Esophagus muscularis mucosa (tissue), 4 donors: ENCODE measurements around the gene HOXA9. TPM values are rescaled to one million over a fixed set of nuclear protein-coding genes. Genes with fewer than 3 reads are reported as not detected.

Source experiments
- DNase-seq: peaks from one replicate; pipeline ENCODE4 v3.0.0-alpha.2; 2017; ENCODE audit errors: extremely low spot score
- H3K27ac ChIP-seq, 4 donors: fragments of 200-600 bp; sonication (generic); replicated peaks in 1 of 4; 1 replicate in 3 of 4; 2 replicates in 1 of 4; pipeline ENCODE4 v1.5.1; 2016 to 2019; ENCODE audit warnings: mild to moderate bottlenecking in 1 of 4
- H3K27me3 ChIP-seq, 4 donors: fragments of 200-600 bp; sonication (generic); one replicate each; pipeline versions ENCODE4 v1.5.1 to v1.6.0; 2016 to 2019
- H3K36me3 ChIP-seq, 4 donors: fragments of 200-600 bp; sonication (generic); one replicate each; pipeline ENCODE4 v1.5.1; 2016 to 2019
- H3K4me1 ChIP-seq, 4 donors: fragments of 200-600 bp; sonication (generic); one replicate each; pipeline ENCODE4 v1.5.1; 2016 to 2019
- H3K4me3 ChIP-seq, 4 donors: fragments of 200-600 bp; sonication (generic); 1 replicate in 2 of 4; 2 replicates in 2 of 4; pipeline ENCODE4 v1.5.1; 2016 to 2019; ENCODE audit warnings: mild to moderate bottlenecking in 4 of 4, moderate library complexity in 1 of 4
- H3K9me3 ChIP-seq, 4 donors: fragments of 200-600 bp; sonication (generic); 1 replicate in 3 of 4; 2 replicates in 1 of 4; pipeline ENCODE4 v1.5.1; 2016 to 2019
- CTCF ChIP-seq, 3 experiments: fragments of 200-600 bp in 2 of 3; fragments of 450-650 bp in 1 of 3; sonication (generic) in 2 of 3; IDR thresholded peaks; one replicate each; pipeline ENCODE4 v1.5.1; 2017 to 2019; ENCODE audit warnings: antibody characterized with exemption in 3 of 3, mild to moderate bottlenecking in 2 of 3, moderate library complexity in 1 of 3
- EP300 ChIP-seq: sonication (generic); formaldehyde crosslinking; IDR thresholded peaks from one replicate; pipeline ENCODE4 v1.6.1; 2017; ENCODE audit warnings: antibody characterized with exemption
- POLR2A ChIP-seq: fragments of 450-650 bp; IDR thresholded peaks from one replicate; pipeline ENCODE4 v1.6.1; 2017; ENCODE audit warnings: antibody characterized with exemption, moderate library complexity, mild to moderate bottlenecking, low read depth
- POLR2AphosphoS5 ChIP-seq, 2 donors: sonication (generic); formaldehyde crosslinking; IDR thresholded peaks; one replicate each; pipeline ENCODE4 v1.6.1; 2017; ENCODE audit warnings: antibody characterized with exemption in 2 of 2
- WGBS: methylation state at CpG from one replicate; pipeline ENCODE4 v1.1.5; 2018; 5-methylcytosine and 5-hydroxymethylcytosine counted together
- intact Hi-C: fragments of 100-400 bp; cut with DNase I; formaldehyde crosslinking; loops from one replicate; pipeline ENCODE4 v1.15.1; 2023
- small RNA-seq, 3 donors: library from RNA; depleted of rRNA; stranded (forward); fragments of <200 nt; gene quantifications; one replicate each; pipeline ENCODE3, GENCODE V24; 2016
- total RNA-seq, 4 donors: library from RNA; depleted of rRNA; stranded (reverse); fragments of >200 nt; gene quantifications; one replicate each; pipeline versions ENCODE4 v1.1.0 to v1.2.1, GENCODE V29; 2016

The HOXA9 gene
- total RNA-seq, 4 donors from 2014 or later, result 0.50 TPM; not detected in 3

- Histone ChIP-seq H3K4me3 (peak overlapping the region; percentile 68 to 88 (median 77)), H3K36me3 (no peaks in the 10 kb centered on the region), H3K27me3 (no peaks in the 10 kb centered on the region), H3K9me3 (no peaks in the 10 kb centered on the region), H3K4me1 (peaks cover 33 to 66% (median 63%) of the 10 kb centered on the region in 4 donors), H3K27ac (peak overlapping the region; percentile 96 to 100 (median 99))
- 26% methylated on average over 32 of the region's 57 CpGs for WGBS
- TF ChIP-seq EP300 (peak; percentile 61), POLR2AphosphoS5 (IDR thresholded peaks at IDR 0.05) (peak; percentile 81 to 86), POLR2A (no peak), CTCF (IDR thresholded peaks at IDR 0.05) (no peak)
- no peak for DNase-seq
- intact Hi-C loops, result no loop called here
These were observed 52.1 kb downstream of the HOXA9 start for GRCh38 chr7:27112955-27113949.

Small RNA genes within 50 kb of the gene (small RNA-seq; reads per million reads assigned to genes)
- gene AC004080.5 (0 reads per million in 3 donors), gene RF02140 (0 reads per million in 3 donors), gene RF02141 (0 reads per million in 3 donors)

Other genes with a start within 250 kb of the HOXA9 start
- gene HOXA1, start 69.5 kb downstream of the HOXA9 start, total RNA-seq, result 1 to 10 TPM in 1 of 4 donors, under 1 TPM in 3; 0.17 to 1.4 (median 0.56) TPM
- gene HOXA2, start 62.9 kb downstream of the HOXA9 start, total RNA-seq, result 1 to 10 TPM; 3.3 to 5.4 (median 4.4) TPM
- gene HOXA4, start 34.8 kb downstream of the HOXA9 start, total RNA-seq, result 10 to 100 TPM; 12.5 to 26.8 (median 18.1) TPM
- 10 to 100 TPM in 3 of 4 donors, 1 to 10 TPM in 1; 7.8 to 24.8 (median 14.7) TPM for gene HOXA5, start 21.9 kb downstream of the HOXA9 start, total RNA-seq
- gene HOXA6, start 17.8 kb downstream of the HOXA9 start, total RNA-seq, result under 1 TPM in 2 of 4 donors, not detected in 2; 0.66 to 0.92 TPM
- gene HOXA3, start 13.0 kb downstream of the HOXA9 start, total RNA-seq, result 10 to 100 TPM; 10.2 to 16.6 (median 13.8) TPM
- 1 to 10 TPM in 1 of 4 donors, under 1 TPM in 3; 0.33 to 1.7 (median 0.49) TPM for gene HOXA7, start 8.9 kb downstream of the HOXA9 start, total RNA-seq
- gene HOXA10, start 8.8 kb upstream of the HOXA9 start, total RNA-seq, result not detected
- not detected for gene HOXA11, start 19.7 kb upstream of the HOXA9 start, total RNA-seq
- not detected for gene HOXA13, start 34.6 kb upstream of the HOXA9 start, total RNA-seq
- gene EVX1, start 77.3 kb upstream of the HOXA9 start, total RNA-seq, result not detected